Non-pigmented ciliary epithelial cell (primary cell): ENCODE data around the gene PDE7B.
A peak's percentile ranks its signal among the peaks of the same experiment; 100 is the strongest.
"Not testable (repeated sequence)": the region's sequence is repeated elsewhere in the genome, so short reads cannot be mapped to it uniquely, and the experiment has no call there.

Experiments
- DNase-seq: peaks from one replicate; pipeline ENCODE4 v3.0.0-alpha.2; 2010; ENCODE audit warnings: low read depth

Gene PDE7B

GRCh38 chr6:135850882-135851281, 619 bp upstream of the PDE7B start:
- DNase-seq = no peak

GRCh38 chr6:135852746-135853145, 1.2 kb downstream of the PDE7B start:
- no peak for DNase-seq

- no peak for DNase-seq
Observed at GRCh38 chr6:135853227-135853626, 1.7 kb downstream of the PDE7B start.

GRCh38 chr6:135853986-135854385, 2.5 kb downstream of the PDE7B start:
- DNase-seq = no peak

GRCh38 chr6:135854799-135855198, 3.3 kb downstream of the PDE7B start:
- DNase-seq = no peak

GRCh38 chr6:135858931-135859330, 7.4 kb downstream of the PDE7B start:
- no peak for DNase-seq

GRCh38 chr6:135860361-135860760, 8.9 kb downstream of the PDE7B start:
- no peak for DNase-seq

- DNase-seq = no peak
Observed at GRCh38 chr6:135861189-135861588, 9.7 kb downstream of the PDE7B start.

GRCh38 chr6:135864929-135865328, 13.4 kb downstream of the PDE7B start:
- not testable (repeated sequence) for DNase-seq

GRCh38 chr6:135866445-135867123, 15.1 kb downstream of the PDE7B start:
- no peak for DNase-seq

- DNase-seq = no peak
Observed at GRCh38 chr6:135867332-135867731, 15.8 kb downstream of the PDE7B start.

GRCh38 chr6:135869857-135870256, 18.4 kb downstream of the PDE7B start:
- DNase-seq = no peak

- DNase-seq = peak; percentile 76
Observed at GRCh38 chr6:135870722-135871121, 19.2 kb downstream of the PDE7B start.

- DNase-seq = no peak
Observed at GRCh38 chr6:135871296-135871695, 19.8 kb downstream of the PDE7B start.

GRCh38 chr6:135871878-135872277, 20.4 kb downstream of the PDE7B start:
- DNase-seq = peak; percentile 74

GRCh38 chr6:135875446-135875845, 23.9 kb downstream of the PDE7B start:
- DNase-seq = no peak

GRCh38 chr6:135876058-135876457, 24.6 kb downstream of the PDE7B start:
- no peak for DNase-seq

GRCh38 chr6:135877666-135878065, 26.2 kb downstream of the PDE7B start:
- DNase-seq = no peak

- peak; percentile 73 for DNase-seq
Observed at GRCh38 chr6:135880066-135880972, 28.8 kb downstream of the PDE7B start.

GRCh38 chr6:135883045-135883444, 31.5 kb downstream of the PDE7B start:
- no peak for DNase-seq

- DNase-seq = no peak
Observed at GRCh38 chr6:135883536-135883935, 32.0 kb downstream of the PDE7B start.

- DNase-seq = no peak
Observed at GRCh38 chr6:135884136-135884535, 32.6 kb downstream of the PDE7B start.

- DNase-seq = no peak
Observed at GRCh38 chr6:135887069-135887468, 35.6 kb downstream of the PDE7B start.
